Upper lobe of left lung (tissue), 4 donors: Measurements from ENCODE around the gene COPS7A.

Source experiments
- CTCF ChIP-seq, 6 experiments: fragments of 450-650 bp in 4 of 6; fragments of 200-600 bp in 2 of 6; sonication (generic) in 2 of 6; IDR thresholded peaks; one replicate each; pipeline ENCODE4 v1.5.1; 2016 to 2019; ENCODE audit warnings: antibody characterized with exemption in 6 of 6
- EP300 ChIP-seq, 4 donors: sonication (generic); formaldehyde crosslinking; IDR thresholded peaks; one replicate each; pipeline ENCODE4 v1.5.1; 2017; ENCODE audit warnings: antibody characterized with exemption in 4 of 4, control low read depth in 2 of 4
- POLR2A ChIP-seq, 4 donors: fragments of 450-650 bp; IDR thresholded peaks; one replicate each; pipeline ENCODE4 v1.5.1; 2016 to 2017; ENCODE audit warnings: antibody characterized with exemption in 4 of 4, mild to moderate bottlenecking in 2 of 4
- POLR2AphosphoS5 ChIP-seq, 2 donors: sonication (generic); formaldehyde crosslinking; IDR thresholded peaks; one replicate each; pipeline ENCODE4 v1.5.1; 2017; ENCODE audit warnings: antibody characterized with exemption in 2 of 2

GRCh38 chr12:6772726-6773589 is 49.1 kb downstream of the COPS7A start:
- no peak for TF ChIP-seq POLR2A (IDR thresholded peaks at IDR 0.05)
- TF ChIP-seq POLR2AphosphoS5 (IDR thresholded peaks at IDR 0.05), result no peak
- TF ChIP-seq CTCF (IDR thresholded peaks at IDR 0.05), result no peak
- TF ChIP-seq EP300 (IDR thresholded peaks at IDR 0.05), result no peak
